MM.1S (cell line): ENCODE data around the gene TRAM2.

ENCODE experiments used
- EZH2 ChIP-seq: fragments of 300-600 bp; sonication (generic); optimal IDR thresholded peaks from 2 replicates; pipeline ENCODE3; 2017; ENCODE audit warnings: low read depth, mild to moderate bottlenecking, antibody characterized with exemption, low read length, mixed read lengths
- EZH2phosphoT487 ChIP-seq: fragments of 300-600 bp; sonication (generic); IDR thresholded peaks from 2 replicates; pipeline ENCODE4 v1.6.1; 2018; ENCODE audit warnings: antibody characterized with exemption, low read length
- TF ChIP-seq, protein P1 (sequence below): fragments of 300-600 bp; sonication (generic); IDR thresholded peaks from 2 replicates; pipeline ENCODE4 v1.5.1; 2016; ENCODE audit warnings: antibody characterized with exemption, low read length, mixed read lengths

DNA sequence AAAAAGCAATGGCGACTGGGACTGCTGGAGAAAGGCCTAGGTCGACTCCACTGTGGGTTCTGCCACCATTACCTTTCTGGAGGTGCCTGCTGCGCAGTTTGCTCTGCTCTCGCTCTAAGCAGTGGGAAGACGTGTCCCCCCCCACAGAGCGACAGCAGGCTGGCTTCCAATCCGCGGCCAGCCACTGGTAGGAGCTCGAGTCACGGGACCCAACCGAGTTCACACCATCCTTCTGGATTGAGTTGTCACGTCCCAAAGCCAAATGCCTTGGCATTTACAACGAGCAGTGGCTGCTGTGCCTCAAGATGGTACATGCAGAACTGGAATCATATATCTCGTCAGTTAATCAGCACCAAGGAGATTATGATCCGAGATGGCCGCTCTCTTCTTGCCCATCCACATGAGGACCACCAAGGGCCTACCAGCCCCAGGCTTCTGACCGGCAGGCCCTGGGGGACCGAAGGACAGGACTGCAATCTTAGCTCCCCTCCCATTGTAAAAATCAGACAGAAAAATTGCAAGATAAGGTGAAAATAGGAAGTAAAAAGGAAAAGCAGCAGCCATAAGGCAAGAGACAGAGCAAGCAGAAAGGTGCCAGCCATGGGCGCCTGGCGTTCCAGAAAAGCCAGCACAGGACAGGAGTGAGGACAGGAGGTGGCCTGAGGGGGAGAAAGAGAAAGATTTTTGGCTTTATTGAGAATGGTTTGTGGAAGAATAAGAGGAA, 74.4 kb downstream of the TRAM2 start:
- TF ChIP-seq, protein P1, sequence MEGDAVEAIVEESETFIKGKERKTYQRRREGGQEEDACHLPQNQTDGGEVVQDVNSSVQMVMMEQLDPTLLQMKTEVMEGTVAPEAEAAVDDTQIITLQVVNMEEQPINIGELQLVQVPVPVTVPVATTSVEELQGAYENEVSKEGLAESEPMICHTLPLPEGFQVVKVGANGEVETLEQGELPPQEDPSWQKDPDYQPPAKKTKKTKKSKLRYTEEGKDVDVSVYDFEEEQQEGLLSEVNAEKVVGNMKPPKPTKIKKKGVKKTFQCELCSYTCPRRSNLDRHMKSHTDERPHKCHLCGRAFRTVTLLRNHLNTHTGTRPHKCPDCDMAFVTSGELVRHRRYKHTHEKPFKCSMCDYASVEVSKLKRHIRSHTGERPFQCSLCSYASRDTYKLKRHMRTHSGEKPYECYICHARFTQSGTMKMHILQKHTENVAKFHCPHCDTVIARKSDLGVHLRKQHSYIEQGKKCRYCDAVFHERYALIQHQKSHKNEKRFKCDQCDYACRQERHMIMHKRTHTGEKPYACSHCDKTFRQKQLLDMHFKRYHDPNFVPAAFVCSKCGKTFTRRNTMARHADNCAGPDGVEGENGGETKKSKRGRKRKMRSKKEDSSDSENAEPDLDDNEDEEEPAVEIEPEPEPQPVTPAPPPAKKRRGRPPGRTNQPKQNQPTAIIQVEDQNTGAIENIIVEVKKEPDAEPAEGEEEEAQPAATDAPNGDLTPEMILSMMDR = no peak
- TF ChIP-seq EZH2 = no peak
- TF ChIP-seq EZH2phosphoT487 = no peak
